Suppressor macrophage treated with lipopolysaccharide for 1 hour (primary cell): Measurements from ENCODE around the gene TSPAN18.
A peak's percentile ranks its signal among the peaks of the same experiment; 100 is the strongest.

Source experiments
- DNase-seq, 3 donors: peaks; one replicate each; pipeline ENCODE4 v3.0.0-alpha.2; 2020 to 2022

The TSPAN18 gene

DNA sequence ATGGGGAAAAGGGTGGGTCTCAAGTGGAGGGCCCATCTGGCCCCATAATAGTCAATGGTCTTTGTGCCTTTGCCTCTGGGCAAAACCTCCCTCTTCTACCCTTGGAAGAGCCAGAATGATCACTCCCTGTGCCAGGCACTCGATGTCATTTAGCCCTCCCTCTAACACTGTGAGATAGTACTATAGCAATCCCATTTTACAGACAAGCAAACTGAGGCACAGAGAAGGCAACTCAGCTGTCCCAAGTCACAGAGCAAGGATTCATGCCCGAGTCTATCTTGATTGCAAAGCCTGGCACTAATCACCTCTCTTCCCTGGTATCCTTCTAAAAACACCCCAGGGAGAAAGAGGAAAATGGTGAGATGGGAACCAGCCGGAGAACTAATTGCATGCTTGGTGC lies 147.5 kb downstream of the TSPAN18 start:
- DNase-seq, result no peak

- DNase-seq, result no peak
Observed at GRCh38 chr11:44875037-44875436, 148.3 kb downstream of the TSPAN18 start.

- DNase-seq, result no peak
Observed at GRCh38 chr11:44876194-44876723, 149.5 kb downstream of the TSPAN18 start.

GRCh38 chr11:44876906-44877305 lies 150.1 kb downstream of the TSPAN18 start:
- no peak for DNase-seq

GRCh38 chr11:44877571-44878497 lies 151.1 kb downstream of the TSPAN18 start:
- DNase-seq, result no peak

- no peak for DNase-seq
Observed at GRCh38 chr11:44878711-44879110, 151.9 kb downstream of the TSPAN18 start.

DNA sequence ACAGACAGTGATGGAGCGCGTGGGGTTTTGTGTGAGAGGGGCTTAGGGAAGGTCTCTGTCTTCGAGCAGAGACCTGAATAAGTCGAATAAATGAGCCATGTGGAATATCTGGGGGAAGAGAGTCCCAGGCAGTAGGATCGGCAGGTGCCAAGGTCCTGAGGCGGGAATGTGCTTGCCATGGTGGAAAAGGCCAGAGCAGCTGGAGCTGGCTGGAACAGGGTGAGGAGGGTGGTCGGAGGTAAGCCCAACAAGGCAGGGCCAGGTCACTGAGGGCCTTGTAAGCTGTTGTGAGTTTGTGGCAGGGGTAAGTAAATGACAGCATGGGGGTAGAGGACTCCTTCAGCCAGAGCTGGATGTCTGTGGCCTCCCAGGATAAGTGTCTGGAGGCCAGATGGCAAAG lies 152.7 kb downstream of the TSPAN18 start:
- no peak for DNase-seq

DNA sequence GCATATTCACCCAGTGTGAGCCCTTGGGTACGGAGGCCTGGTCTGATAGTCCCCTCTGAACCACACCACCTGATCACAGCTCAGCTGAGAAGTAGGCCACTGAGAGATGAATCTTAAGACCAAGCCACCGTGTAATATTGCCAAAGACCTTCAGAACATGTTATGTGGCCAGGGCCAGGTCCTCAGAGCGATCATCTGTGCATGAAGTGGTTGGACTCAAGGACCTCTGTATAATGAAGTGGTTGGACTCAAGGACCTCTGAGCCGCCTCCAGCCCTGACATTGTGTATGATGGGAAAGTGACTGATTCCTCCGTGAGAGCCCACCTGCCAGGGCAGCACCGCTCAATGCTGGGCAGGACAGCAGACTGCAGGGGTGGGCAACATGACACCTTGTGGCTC lies 153.7 kb downstream of the TSPAN18 start:
- DNase-seq, result no peak

DNA sequence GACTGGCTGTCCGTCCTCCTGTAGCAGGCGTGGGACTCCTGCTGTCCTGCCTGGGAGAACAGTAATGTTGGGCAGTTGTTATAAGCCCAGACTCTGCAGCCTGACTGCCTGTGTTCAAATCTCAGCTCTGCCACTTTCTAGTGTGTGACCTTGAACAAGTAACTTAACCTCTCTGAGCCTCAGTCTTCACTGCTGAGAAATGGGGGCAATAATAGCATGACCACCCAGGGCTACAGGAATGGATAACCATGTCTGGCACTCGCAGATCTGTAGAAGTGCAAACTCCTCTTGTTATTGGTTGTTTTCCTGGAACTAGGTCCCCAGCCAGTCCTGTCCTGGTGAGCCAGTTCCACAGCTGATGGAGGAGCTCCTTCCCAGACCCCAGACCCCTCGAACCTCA lies 154.2 kb downstream of the TSPAN18 start:
- no peak for DNase-seq

DNA sequence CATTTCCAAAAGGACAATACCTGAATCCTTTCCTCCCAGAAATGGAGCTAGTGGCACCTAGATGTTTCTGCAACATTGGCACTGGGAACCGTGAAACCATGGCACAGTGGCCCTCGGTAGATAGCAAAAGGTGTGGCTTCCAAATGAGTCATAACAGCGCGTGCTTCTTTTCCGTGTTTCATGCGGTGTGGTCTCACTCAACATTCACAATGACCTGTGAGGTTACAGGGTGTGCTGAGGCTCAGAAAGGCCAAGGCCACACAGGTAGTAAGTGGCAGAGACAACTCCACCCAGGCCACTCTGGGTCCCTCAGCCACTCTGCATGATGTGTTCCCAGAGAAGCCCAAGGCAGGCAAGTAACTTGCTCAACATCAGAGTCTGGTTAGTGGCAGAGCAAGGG lies 156.5 kb downstream of the TSPAN18 start:
- DNase-seq, result no peak

GRCh38 chr11:44884056-44884455 lies 157.3 kb downstream of the TSPAN18 start:
- DNase-seq, result no peak

GRCh38 chr11:44885065-44885810 lies 158.5 kb downstream of the TSPAN18 start:
- no peak for DNase-seq

GRCh38 chr11:44885919-44886789 lies 159.4 kb downstream of the TSPAN18 start:
- peak in 1 of 3 donors; percentile 6 for DNase-seq

- DNase-seq, result no peak
Observed at GRCh38 chr11:44886790-44887140, 160.0 kb downstream of the TSPAN18 start.

DNA sequence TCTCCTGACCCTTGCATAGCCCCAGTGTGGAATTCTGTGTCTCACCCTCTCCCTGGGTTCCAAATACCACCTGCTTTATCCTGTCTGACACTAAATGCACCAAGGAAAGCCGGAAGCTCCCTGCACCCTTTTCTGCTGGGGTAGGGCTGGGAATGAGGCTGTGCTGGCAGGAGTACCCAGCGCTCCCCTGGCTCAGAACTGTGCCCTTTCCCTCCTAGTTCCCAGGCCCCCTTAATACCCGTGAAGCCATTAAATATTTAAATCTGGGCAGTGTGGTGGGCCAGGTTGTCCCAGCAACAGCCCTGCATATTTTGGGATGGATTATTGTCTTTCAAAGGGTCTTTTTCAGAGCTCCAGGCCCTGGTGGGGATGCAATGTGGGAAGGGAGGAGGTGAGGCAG lies 160.9 kb downstream of the TSPAN18 start:
- no peak for DNase-seq

GRCh38 chr11:44889266-44889665 lies 162.5 kb downstream of the TSPAN18 start:
- DNase-seq, result no peak

DNA sequence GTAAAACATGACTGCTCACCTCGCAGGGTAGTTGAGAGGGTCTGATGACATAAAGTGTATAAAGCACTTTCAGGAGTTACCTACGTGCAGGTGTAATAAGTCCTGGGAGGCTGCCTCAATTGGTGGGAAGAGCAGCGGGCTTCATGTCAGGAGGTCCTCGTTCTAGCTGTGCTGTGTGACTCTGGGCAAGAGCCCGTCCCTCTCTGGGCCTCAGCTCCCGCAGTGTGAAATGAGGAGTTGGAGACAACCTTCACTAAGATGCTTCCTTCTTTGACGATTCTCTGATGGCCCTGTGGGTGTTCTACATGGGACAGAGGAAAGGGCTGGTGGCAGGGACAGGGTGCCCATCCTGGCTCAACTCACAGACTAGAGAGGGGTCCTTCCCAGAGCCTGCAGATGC lies 166.1 kb downstream of the TSPAN18 start:
- DNase-seq, result no peak

- DNase-seq, result no peak
Observed at GRCh38 chr11:44893308-44893822, 166.6 kb downstream of the TSPAN18 start.

DNA sequence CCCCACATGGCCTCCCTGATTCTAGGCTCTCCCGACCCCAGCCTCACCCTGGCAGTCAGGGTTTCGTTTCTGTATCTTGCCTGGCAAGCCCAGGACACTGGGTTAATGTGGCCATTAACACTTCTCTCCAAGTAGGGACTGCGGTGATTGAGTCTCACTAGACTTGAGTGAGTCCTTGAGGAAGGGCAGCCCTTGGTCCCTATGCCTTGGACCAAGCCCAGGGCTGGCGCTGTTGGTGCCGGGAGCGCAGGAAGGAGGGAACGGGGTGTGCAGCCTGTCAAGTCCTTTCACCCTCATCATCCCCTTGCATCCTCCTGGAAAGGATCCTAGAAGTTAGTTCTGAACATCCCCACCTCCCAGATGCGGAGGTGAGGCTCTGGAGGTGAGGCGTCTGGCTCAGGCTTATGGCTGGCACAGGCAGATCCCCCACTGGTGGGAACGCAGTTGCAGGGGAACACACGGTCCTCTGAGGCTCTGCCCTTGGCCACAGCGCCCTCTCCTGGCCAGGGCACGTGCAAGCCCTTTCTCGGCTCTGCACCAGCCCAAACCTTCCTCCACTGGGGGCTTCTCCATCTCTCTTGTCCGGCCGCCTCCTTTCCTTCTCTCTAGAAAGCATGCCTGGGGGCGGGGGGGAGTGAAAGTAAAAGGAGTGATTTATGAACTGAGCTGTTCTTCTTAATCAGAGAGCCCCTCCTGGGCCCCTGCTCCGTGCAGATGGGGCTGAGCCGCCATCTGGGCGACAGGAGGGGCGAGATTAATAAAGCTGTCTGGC lies 167.3 kb downstream of the TSPAN18 start:
- peak; percentile 70 to 88 (median 81) for DNase-seq

GRCh38 chr11:44899959-44900358 lies 173.2 kb downstream of the TSPAN18 start:
- DNase-seq, result peak; percentile 43 to 61 (median 54)

DNA sequence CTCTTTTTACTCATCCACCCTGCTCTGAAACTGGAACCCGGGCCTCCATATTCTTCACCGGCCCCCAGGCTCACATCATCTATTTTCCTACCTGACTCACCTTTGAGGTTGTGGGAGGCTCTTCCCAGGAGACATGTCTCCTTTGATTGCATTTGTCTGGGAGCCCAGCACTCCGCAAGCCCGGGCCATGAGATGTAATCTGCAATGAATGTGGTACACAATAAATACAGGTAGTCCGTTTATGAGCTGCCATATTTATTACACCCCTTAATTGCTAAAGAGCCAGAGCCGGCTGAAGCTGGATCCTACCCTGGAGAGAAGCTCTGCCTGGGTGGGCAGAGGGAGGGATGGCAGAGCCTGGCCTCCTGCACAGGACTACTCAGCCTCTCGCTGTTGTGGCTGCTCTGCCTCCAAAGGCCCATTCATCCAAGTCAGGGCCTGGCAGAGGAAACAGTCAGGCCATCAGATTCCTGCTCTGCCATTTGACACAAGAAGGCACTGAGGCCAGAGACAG lies 174.4 kb downstream of the TSPAN18 start:
- DNase-seq, result no peak

DNA sequence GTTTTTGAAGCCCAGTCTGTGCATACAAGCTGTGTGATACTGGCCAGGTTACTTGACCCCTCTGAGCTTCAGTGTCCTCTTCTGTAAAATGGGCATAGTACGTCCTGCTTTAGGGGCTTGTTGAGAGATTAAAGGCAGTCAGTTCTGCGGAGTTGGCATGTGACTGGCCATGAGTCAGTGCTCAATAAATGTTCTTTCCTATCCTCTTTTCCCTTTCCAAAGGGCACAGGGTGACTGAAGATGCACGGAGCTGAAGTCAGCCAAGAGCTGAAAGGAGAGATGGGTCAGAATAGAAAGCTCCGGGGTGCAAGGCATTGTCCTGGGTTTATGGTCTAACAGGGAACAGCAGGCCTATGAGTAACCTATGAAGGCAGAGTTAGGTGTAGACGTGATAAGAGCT lies 175.0 kb downstream of the TSPAN18 start:
- DNase-seq, result no peak
